Glutamatergic neuron (in vitro differentiated cells): Measurements from ENCODE around the gene NCAPH2. TPM values are rescaled to one million over a fixed set of nuclear protein-coding genes. Genes with fewer than 3 reads are reported as not detected.

Source experiments
- DNase-seq: peaks from one replicate; pipeline ENCODE4 v3.0.0; 2022
- H3K27ac Mint-ChIP-seq: one replicate; pipeline ENCODE4 v1.8.0; 2020; ENCODE audit warnings: mild to moderate bottlenecking, mixed read lengths, inconsistent platforms; ENCODE audit not compliant: unreplicated experiment
- H3K27me3 Mint-ChIP-seq: one replicate; pipeline ENCODE4 v1.8.0; 2020; ENCODE audit warnings: mild to moderate bottlenecking, moderate library complexity, mixed read lengths, inconsistent platforms; ENCODE audit not compliant: unreplicated experiment
- H3K36me3 Mint-ChIP-seq: one replicate; pipeline ENCODE4 v1.8.0; 2020; ENCODE audit warnings: mild to moderate bottlenecking, mixed read lengths, inconsistent platforms; ENCODE audit not compliant: unreplicated experiment
- H3K4me1 Mint-ChIP-seq: one replicate; pipeline ENCODE4 v1.8.0; 2020; ENCODE audit warnings: mild to moderate bottlenecking, low read depth, mixed read lengths, inconsistent platforms; ENCODE audit not compliant: unreplicated experiment
- H3K4me3 Mint-ChIP-seq: one replicate; pipeline ENCODE4 v1.8.0; 2020; ENCODE audit warnings: mild to moderate bottlenecking, mixed read lengths, inconsistent platforms; ENCODE audit not compliant: unreplicated experiment
- H3K9me3 Mint-ChIP-seq: one replicate; pipeline ENCODE4 v1.8.0; 2020; ENCODE audit warnings: mild to moderate bottlenecking, moderate library complexity, mixed read lengths, inconsistent platforms; ENCODE audit not compliant: unreplicated experiment
- total RNA-seq: library from RNA; stranded (reverse); fragmentation: NEBNext Ultra II Directional; extraction: Animal tissue kit (Norgen Biotek cat#: 25700); gene quantifications from one replicate; pipeline ENCODE4 v1.2.1, GENCODE V29; 2021; ENCODE audit not compliant: unreplicated experiment
- TF ChIP-seq, protein P1 (sequence below): fragments of 200-600 bp; sonication (generic); IDR thresholded peaks from one replicate; pipeline ENCODE4 v1.5.0; 2021; ENCODE audit not compliant: partially characterized antibody, unreplicated experiment

NCAPH2 gene
- total RNA-seq, 1 donor from 2014 or later, result 52.9 TPM

- DNase-seq, result peak; percentile 25
- no peaks in the 10 kb centered on the region for H3K36me3 Mint-ChIP-seq
- peaks cover 25% of the 10 kb centered on the region for H3K9me3 Mint-ChIP-seq
- H3K27me3 Mint-ChIP-seq, result peaks cover 18% of the 10 kb centered on the region
- H3K4me3 Mint-ChIP-seq, result no peak overlapping the region
- TF ChIP-seq, protein P1, sequence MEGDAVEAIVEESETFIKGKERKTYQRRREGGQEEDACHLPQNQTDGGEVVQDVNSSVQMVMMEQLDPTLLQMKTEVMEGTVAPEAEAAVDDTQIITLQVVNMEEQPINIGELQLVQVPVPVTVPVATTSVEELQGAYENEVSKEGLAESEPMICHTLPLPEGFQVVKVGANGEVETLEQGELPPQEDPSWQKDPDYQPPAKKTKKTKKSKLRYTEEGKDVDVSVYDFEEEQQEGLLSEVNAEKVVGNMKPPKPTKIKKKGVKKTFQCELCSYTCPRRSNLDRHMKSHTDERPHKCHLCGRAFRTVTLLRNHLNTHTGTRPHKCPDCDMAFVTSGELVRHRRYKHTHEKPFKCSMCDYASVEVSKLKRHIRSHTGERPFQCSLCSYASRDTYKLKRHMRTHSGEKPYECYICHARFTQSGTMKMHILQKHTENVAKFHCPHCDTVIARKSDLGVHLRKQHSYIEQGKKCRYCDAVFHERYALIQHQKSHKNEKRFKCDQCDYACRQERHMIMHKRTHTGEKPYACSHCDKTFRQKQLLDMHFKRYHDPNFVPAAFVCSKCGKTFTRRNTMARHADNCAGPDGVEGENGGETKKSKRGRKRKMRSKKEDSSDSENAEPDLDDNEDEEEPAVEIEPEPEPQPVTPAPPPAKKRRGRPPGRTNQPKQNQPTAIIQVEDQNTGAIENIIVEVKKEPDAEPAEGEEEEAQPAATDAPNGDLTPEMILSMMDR, result no peak
- H3K27ac Mint-ChIP-seq, result peak overlapping the region; percentile 17
- H3K4me1 Mint-ChIP-seq, result peaks cover 23% of the 10 kb centered on the region
These were observed 30.1 kb upstream of the NCAPH2 start for GRCh38 chr22:50477923-50478322.

- peaks cover 20% of the 10 kb centered on the region for H3K27me3 Mint-ChIP-seq
- H3K36me3 Mint-ChIP-seq, result no peaks in the 10 kb centered on the region
- TF ChIP-seq, protein P1, result no peak
- H3K4me3 Mint-ChIP-seq, result peak overlapping the region; percentile 61
- H3K27ac Mint-ChIP-seq, result peak overlapping the region; percentile 48
- DNase-seq, result no peak
- peaks cover 15% of the 10 kb centered on the region for H3K4me1 Mint-ChIP-seq
- H3K9me3 Mint-ChIP-seq, result peaks cover 18% of the 10 kb centered on the region
These were observed 28.3 kb upstream of the NCAPH2 start for GRCh38 chr22:50479721-50480120.

- no peak overlapping the region for H3K27ac Mint-ChIP-seq
- peaks cover 16% of the 10 kb centered on the region for H3K9me3 Mint-ChIP-seq
- peak overlapping the region; percentile 55 for H3K4me3 Mint-ChIP-seq
- no peak for DNase-seq
- TF ChIP-seq, protein P1, result no peak
- H3K4me1 Mint-ChIP-seq, result peaks cover 11% of the 10 kb centered on the region
- no peaks in the 10 kb centered on the region for H3K36me3 Mint-ChIP-seq
- H3K27me3 Mint-ChIP-seq, result peaks cover 21% of the 10 kb centered on the region
These were observed 27.0 kb upstream of the NCAPH2 start for GRCh38 chr22:50481045-50481439.

GRCh38 chr22:50481440-50482106 is 26.5 kb upstream of the NCAPH2 start, which contains the start of gene ADM2:
Gene ADM2 (plus strand): TSS chr22:50481543. CDS start chr22:50481848, 305 bp downstream.
- Mint-ChIP-seq H3K9me3 (peaks cover 14% of the 10 kb centered on the region), H3K36me3 (no peaks in the 10 kb centered on the region), H3K4me1 (peaks cover 10% of the 10 kb centered on the region), H3K4me3 (peak within 1 kb of the TSS; percentile 78), H3K27ac (peak within 1 kb of the TSS; percentile 38), H3K27me3 (peaks cover 21% of the 10 kb centered on the region)
- peak; percentile 78 for DNase-seq
- TF ChIP-seq, protein P1, result no peak

GRCh38 chr22:50482107-50483074 is 25.6 kb upstream of the NCAPH2 start:
- TF ChIP-seq, protein P1, result no peak
- Mint-ChIP-seq H3K27ac (no peak overlapping the region), H3K4me1 (peaks cover 2% of the 10 kb centered on the region), H3K36me3 (no peaks in the 10 kb centered on the region), H3K4me3 (peak overlapping the region; percentile 78), H3K27me3 (peaks cover 18% of the 10 kb centered on the region), H3K9me3 (peaks cover 12% of the 10 kb centered on the region)
- peak; percentile 55 for DNase-seq
